IPS-NIHi7 (cell line): ENCODE data around the gene SCNM1.
"Not testable (repeated sequence)": the region's sequence is repeated elsewhere in the genome, so short reads cannot be mapped to it uniquely, and the experiment has no call there.

Experiments used
- DNase-seq: peaks from one replicate; pipeline ENCODE4 v3.0.0; 2012; ENCODE audit warnings: mixed read lengths; ENCODE audit errors: extremely low spot score

Gene SCNM1

DNA sequence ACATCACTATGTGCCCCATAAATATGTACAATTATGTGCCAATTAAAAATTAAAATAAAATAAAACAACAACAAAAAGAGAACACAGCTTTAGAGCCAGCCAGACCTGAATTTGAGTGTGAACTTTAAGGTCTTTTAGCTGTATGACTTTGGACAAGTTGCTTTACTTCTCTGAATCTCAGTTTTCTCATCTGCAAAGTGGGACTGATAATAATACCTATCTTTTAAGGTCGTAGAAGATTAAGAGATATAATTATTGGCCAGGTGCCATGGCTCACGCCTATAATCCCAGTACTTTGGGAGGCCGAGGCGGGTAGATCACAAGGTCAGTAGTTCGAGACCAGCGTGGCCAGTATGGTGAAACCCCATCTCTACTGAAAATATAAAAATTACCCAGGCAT is 27.4 kb downstream of the SCNM1 start:
- no peak for DNase-seq

DNA sequence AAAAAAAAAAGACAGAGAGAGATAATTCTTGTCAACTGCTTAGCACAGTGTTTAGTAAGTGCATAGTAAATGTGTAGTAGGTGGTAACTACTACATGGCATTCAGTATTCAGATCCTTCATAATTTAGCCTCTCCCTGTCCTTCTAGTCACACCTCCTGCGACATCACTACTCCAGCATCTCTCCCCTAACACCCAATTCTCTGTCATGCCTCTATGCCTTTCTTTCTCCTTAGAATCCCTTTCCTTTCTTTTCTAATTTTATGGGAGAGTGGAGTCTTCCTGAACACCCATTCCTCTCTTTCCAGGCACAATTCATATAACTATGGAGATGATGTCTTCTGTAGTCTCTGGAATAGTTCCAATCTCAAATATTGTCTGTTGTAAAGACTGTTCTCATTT is 27.9 kb downstream of the SCNM1 start:
- DNase-seq = no peak

DNA sequence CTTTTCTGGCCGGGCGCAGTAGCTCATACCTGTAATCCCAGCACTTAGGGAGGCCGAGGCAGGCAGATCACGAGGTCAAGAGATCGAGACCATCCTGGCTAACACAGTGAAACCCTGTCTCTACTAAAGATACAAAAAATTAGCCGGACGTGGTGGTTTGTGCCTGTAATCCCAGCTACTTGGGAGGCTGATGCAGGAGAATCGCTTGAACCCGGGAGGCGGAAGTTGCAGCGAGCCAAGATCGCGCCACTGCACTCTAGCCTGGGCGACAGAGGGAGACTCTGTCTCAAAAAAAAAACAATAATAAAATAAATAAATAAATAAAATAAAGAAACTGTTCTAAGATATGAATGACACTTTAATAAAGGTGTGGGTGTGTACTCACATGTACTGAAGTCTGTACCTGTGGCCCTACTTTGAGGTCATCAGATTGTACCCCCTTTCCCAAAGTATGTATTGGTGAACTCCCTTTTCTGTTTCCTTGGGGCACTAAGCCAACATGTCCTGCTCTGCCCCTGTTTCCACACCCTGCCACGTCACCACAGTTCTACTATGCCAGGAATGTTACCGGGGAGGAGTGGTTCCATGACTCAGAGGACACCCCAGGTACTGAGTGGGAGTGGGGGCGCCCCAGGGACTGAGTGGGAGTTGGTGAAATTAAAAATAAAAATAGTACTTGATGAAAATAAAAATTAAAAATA is 29.1 kb downstream of the SCNM1 start:
- DNase-seq = not testable (repeated sequence)

GRCh38 chr1:151196292-151196800 is 30.4 kb downstream of the SCNM1 start:
- peak; percentile 32 for DNase-seq

- no peak for DNase-seq
Observed at GRCh38 chr1:151197863-151198253, 31.9 kb downstream of the SCNM1 start.

DNA sequence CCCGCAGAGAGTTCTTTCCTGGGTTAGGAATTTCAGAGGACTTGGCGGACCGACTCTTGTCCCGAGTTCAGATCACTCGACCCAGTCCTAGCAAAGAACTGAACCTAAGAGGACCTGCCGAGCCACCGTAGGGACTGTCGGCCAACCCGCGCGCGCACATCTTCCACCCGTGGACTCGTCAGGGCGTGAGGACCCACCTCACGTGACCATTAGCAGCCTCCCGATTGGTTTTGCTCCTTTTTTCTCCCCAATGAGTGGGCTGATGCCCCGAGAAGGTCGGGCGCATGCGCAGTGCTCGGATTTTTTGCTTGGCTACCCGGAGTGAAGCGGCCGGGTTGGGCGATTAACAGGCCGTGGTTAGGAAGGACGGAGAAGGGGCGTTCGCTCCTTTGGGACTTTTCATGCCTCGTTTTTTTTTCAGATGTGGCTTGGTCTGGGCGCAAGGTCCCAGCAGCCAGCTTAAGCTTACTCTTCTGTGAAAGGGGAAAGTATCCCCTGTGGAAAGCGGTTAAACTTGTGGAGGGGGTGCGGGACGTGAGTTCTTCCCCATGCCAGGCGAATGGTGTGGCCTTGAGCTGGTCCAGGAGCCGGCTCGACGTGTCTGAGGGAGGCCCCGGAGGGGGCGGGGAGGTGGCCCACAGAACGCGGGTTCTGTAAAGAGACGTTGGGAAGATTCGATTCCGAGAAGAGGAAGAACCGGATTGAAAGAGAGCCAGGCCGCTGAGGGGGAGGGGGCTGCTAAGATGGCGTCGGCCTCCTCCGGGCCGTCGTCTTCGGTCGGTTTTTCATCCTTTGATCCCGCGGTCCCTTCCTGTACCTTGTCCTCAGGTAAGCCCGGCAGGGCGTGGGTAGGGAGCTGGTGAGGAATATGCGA is 32.5 kb downstream of the SCNM1 start, which contains the start of gene PIP5K1A:
TSS of gene PIP5K1A (plus strand) at position 299 of the 874 bp plus-strand sequence. CDS start at position 744, 445 bp downstream.
- DNase-seq = peak; percentile 99

- DNase-seq = no peak
Observed at GRCh38 chr1:151199873-151200581, 34.1 kb downstream of the SCNM1 start.

DNA sequence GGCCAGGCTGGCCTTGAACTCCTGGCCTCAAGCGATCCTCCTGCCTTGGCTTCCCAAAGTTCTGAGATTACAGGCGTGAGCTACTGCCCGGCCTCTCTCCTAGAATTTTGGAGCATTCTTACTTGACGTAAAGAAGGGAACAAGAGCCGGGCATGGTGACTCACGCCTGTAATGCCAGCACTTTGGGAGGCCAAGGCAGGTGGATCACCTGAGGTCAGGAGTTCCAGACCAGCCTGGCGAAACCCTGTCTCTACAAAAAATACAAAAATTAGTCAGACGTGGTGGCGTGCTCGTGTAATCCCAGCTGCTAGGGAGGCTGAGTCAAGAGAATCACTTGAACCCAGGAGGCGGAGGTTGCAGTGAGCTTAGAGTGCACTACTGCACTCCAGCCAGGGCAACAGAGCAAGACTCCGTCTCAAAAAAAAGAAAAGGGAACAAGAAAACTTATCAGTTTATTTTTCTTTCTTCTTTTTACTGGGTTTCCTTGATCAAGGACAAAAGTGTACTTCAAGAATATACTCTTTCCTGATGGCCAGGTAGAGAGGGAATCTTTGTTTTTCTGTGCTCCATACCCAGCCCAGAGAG is 39.5 kb downstream of the SCNM1 start:
- not testable (repeated sequence) for DNase-seq

GRCh38 chr1:151210830-151211229 is 44.9 kb downstream of the SCNM1 start:
- DNase-seq = no peak

DNA sequence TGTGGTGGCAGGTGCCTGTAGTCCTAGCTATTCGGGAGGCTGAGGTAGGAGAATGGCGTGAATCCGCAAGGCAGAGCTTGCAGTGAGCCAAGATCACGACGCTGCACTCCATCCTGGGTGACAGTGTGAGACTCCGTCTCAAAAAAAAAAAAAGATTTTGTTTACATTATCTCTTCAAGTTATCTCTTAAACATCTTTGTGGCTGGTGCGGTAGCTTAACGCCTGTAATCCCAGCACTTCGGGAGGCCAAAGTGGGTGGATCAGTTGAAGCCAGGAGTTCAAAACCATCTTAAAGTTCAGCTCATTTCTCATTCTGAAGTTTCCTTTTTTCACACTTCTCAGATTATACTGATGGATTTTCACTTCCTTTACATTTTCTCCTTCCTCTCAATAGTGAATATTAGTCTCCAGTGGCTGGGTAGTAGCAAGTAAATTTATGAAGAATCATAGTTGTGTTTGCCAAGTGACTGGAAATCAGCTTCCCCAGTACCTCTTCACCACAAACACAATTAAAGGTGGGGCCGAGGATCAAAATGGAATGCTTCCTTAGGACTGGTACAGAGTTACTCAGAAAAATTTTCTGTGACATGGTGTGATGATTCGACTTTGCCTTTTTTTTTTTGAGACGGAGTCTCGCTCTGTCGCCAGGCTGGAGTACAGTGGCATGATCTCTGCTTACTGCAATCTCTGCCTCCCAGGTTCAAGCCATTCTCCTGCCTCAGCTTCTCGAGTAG is 46.2 kb downstream of the SCNM1 start:
- no peak for DNase-seq

DNA sequence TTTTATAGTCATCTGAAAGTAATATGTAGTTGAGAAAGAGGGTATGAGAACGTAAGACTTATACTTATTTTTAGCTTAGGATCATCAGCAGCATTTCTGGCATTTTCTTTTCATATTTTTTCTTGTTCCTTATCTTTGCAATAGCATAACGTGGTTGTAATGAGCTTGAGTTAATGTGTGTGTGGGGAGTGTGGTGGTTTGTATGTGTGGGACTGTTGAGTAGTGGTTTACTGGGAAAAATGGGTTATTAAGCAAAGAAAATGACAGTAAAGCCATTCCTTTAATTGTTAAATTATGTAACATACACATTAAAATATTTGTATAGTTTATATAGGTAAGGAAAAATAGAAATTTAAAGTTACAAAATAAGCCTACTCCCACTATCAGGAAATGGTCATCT is 47.6 kb downstream of the SCNM1 start:
- no peak for DNase-seq
